GM18498 (cell line): Measurements from ENCODE around the gene TLCD1.

ENCODE experiments used
- ATAC-seq: cut with Tn5 transposase; IDR thresholded peaks from one replicate; pipeline ENCODE4 v1.9.1; 2021; ENCODE audit warnings: mild to moderate bottlenecking, moderate library complexity; ENCODE audit not compliant: unreplicated experiment

Gene TLCD1

GRCh38 chr17:28689011-28689410 is 37.0 kb downstream of the TLCD1 start:
- ATAC-seq = no peak

DNA sequence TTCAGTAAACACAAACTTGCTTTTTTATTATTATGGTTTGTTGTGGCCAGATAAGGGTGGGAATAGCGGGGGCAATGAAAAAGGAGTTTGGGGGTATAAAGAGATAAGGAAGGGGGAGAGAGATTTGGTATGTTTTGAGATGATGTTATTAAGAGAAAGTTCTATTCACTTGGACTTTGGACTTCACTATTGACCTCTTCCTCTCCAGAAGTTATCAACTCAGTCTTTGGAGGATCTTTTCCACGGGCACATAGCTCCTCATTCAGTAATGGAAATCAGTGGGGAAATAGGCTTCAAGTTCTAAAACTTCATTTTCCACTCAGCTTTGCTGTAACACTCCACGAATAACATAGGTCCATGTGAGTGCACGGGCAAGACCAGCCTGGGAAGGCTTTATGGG is 37.6 kb downstream of the TLCD1 start:
- ATAC-seq = no peak

DNA sequence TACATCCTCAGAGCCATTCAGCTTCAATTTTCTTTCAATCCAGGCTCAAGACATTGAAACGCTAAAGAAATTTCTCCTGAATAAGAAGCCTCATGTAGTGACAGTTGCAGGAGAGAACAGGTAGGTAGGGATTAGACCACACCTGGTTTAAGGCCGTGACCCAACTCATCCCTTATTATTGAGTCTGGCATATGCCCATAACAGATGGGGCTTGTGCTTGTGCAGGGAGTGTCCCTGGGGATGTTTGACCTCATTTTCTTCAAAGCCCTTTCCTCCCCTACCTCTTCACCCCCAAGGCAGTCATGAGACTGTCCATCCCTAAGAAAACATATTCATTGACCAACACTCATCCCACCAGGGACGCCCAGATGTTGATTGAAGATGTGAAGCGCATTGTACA is 39.7 kb downstream of the TLCD1 start:
- ATAC-seq = no peak

DNA sequence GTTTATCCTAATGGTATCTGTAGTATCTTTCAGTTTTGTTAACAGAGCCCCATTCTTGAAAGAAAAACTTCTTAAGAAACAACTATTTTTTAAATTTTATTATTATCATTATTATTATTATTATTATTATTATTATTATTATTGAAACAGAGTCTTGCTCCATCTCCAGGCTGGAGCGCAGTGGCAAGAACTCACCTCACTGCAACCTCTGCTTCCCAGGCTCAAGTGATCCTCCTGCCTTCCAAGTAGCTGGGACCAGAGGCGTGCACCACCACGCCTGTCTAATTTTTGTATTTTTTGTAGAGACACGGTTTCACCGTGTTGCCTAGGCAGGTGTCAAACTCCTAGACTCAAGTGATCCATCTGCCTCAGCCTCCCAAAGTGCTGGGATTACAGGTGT is 40.7 kb downstream of the TLCD1 start:
- no peak for ATAC-seq

DNA sequence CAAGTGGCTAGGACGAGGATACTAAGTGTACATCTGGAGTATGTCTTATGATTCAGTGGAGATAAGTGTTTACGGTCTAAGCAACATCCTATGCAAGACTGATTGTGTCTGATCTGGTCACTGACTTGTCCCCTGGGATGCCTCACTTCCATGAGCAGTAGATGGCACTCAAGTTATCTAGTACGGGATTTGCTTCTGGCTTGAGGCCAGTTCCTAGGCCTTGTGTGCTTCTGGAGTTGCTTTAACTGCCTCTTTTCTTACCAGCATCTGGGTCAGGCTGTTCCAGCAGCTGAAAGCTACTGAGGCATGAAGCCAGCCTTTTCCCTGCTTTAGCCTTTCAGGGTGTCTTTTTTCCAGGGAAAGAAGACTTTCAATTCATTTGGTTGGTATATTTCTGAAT is 41.1 kb downstream of the TLCD1 start:
- no peak for ATAC-seq

DNA sequence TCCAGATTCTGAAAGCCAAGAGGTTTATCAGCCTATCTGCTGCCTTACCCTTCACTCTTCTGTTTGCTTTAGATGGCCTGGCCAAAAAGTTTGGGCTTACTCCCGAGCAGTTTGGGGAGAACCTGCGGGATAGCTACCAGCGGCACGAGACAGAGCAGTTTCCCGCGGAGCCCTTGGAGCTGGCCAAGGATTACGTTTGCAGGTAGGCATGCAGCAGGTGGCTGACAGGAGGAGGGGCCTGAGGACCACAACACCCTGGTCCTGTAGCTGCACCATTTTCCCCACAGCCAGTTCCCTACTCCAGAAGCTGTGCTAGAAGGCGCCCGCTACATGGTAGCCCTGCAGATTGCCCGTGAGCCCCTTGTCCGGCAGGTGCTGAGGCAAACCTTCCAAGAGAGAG is 43.4 kb downstream of the TLCD1 start:
- no peak for ATAC-seq

DNA sequence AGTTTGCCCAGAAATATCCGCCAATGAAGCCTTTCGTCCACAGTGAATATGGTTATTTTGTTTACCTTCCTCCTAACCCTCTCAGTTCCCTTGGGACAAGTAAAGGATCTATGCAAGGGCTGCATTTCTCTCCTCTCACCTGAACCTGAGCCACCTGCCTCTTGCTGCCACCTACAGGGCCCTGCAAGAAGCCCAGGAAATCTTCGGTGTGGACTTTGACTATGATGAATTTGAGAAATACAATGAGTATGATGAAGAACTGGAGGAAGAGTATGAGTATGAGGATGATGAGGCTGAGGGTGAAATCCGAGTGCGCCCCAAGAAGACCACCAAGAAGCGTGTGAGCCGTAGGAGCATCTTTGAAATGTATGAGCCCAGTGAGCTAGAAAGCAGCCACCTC is 50.1 kb downstream of the TLCD1 start:
- no peak for ATAC-seq

DNA sequence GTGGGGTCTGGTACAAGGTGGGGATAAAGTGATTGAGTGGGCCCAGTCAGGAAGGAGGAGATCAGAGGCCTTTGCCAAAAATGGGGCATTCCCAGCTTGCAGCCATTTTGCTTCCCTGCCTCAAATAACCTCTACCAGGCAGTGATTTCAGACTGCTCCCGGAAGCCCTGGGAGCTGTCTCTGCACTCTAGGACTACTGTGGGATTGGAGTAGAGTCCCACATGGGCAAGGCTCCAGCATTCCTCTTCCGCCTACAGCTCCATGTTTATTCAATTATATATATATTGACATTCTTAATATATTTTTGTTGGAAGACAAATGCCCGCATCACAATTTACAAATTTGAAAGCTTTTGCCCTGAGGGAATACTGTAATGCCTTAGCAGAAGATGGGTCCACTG is 50.5 kb downstream of the TLCD1 start:
- no peak for ATAC-seq
